NCI-H345 treated with DMSO at 0.1 percent for 48 hours (cell line): ENCODE results near the gene MRPS5.

Experiments used
- DNase-seq: peaks from one replicate; lab custom pipeline; 2025; ENCODE audit not compliant: unreplicated experiment; lab: John Stamatoyannopoulos, UW

Gene MRPS5

DNA sequence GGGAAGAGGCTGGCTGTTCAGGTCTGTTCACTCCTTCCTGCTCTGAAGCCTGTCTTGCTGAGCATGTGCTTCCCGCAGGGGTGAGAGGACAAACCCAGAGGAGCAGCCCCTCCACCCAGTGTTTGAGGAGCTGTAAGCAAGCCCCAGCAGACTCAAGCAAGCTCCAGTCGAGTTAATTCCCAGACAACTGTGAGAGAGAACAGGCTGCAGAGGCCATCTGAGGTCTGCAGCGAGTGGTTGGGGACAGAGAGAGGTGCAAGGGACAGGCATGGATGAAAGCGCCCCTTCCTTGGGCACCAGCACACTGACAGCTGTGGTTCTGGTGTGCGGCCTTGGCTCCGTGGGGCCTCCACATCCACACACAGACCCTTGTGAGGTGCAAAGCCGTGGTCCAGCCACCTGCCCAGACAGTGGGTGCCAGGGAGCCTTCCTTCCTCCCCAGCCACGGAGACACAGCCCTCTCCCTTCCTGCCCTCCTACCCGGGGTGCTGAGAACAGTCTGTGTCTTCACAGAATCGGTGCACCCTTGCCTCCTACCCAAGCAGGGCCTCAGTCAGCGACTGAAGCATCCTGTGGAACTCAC, 59.9 kb downstream of the MRPS5 start:
- no peak for DNase-seq

DNA sequence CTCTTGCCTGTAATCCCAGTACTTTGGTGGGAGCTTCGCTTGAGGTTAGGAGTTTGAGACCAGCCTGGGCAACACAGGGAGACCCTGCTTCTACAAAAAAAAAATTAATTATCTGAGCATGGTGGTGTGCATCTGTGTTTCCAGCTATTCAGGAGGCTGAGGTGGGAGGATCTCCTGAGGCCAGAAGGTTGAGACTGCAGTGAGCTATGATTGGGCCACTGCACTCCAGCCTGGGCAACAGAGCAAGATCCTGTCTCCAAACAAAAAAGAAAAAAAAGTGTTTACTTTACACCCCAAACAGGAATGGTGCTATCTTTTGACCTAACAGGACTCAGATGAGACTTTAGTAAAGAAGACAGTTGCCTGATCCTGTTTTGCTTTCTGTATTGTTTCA, 60.5 kb downstream of the MRPS5 start:
- no peak for DNase-seq

DNA sequence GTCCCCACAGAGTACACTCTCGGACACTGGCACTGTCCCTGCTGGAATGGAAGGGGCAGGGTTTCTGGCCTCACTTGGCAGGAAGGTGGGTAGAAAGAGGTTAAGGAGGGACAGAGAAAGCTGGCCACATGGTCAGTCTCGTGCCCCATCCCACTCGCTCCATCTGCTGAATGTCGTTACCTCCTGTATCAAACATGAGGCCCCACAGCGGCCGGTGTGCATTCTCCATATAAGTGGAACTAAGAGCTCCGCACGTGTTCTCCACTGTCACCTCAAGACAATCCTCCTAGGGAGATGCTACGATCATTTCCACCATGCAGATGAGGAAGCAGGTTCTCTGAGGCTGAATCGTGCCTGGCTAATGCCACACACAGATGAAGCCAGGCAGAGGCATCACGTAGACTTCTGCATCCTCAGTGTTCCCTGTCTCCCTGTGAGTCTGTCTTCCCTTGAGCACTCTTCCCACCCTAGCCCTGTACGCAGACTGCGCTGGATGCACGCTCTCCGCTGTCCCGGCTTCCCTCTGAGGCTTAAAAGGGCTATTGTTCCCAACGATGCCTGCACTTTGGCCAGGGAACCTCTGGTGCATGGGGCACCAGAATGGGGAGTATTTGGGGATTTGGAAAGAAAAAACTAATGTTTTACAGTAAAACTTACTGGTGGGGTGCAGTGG, 61.0 kb downstream of the MRPS5 start:
- no peak for DNase-seq

DNA sequence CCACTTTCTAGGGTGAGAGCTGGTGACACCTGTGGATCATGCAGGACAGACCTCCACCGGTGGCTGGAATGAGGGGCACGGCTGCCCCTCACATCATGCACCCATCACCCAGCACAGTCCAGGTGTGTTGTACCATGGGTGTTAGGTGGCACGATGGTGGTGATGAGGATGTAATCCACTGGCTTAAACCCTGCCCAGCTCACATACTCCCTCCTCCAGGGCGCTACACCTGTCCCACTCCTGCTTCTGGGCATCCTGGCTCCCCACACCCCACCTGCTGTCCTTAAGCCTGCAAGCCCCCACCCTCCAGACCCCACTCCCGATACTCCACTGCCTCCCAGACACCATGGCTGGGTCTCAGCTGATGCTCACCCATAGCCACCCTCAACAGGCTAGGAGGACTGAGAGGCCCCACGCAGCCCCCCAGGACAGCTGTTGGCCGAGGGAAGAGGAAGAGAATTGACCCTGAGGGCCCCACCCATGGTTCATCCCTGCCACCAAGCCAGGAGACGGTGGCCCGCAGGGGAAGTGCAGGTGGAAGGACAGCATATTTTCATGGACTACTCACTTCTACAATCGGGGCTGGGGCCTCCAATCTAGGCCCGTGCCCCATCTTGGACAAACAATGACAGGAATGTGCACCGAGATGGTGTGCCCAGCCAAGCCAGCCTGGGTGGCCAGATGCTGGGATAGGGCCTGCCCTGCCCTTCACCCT, 61.8 kb downstream of the MRPS5 start:
- DNase-seq: no peak

- DNase-seq: no peak
These were observed 62.5 kb downstream of the MRPS5 start for GRCh38 chr2:95058989-95059641.

- no peak for DNase-seq
These were observed 63.1 kb downstream of the MRPS5 start for GRCh38 chr2:95058466-95058988.

DNA sequence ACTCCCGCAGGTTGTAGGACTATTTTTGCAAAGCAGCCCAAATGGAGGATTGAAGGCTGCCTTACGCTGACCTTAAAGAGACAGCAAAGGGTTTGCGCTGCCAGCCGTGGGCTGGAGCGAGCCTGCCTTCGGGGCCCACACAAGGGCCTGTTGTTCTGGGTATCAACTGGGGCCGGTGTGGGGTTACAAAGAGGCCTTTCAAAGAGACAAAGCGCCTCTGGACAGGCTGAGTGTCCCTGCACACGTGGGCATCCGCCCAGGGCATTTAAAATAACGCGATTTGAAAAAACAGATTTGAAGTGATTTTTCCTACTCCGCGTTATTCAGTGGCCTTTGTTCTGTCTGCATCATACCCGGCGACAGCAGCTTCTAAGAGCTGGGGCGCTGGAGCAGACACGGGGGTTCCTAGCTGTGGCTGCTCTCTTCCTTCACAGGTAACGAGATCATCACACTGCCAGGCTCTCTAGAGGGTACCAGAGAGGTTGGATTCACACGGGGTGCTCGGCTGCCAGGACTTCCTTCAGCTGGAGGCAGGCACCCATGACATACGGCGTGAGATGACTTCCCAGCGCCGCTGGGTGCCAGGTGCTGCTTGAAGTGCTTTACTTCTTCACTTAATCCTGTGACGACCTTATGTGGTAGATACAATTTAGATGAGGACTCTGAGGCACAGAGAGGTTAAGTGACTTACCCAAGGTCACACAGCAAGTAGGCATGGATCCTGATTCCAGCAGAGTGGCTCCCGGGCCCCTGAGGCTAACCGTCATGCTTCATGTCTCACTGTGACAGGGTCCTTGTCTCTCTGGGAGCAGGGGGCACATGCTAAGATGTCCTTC, 63.9 kb downstream of the MRPS5 start:
- DNase-seq: no peak

DNA sequence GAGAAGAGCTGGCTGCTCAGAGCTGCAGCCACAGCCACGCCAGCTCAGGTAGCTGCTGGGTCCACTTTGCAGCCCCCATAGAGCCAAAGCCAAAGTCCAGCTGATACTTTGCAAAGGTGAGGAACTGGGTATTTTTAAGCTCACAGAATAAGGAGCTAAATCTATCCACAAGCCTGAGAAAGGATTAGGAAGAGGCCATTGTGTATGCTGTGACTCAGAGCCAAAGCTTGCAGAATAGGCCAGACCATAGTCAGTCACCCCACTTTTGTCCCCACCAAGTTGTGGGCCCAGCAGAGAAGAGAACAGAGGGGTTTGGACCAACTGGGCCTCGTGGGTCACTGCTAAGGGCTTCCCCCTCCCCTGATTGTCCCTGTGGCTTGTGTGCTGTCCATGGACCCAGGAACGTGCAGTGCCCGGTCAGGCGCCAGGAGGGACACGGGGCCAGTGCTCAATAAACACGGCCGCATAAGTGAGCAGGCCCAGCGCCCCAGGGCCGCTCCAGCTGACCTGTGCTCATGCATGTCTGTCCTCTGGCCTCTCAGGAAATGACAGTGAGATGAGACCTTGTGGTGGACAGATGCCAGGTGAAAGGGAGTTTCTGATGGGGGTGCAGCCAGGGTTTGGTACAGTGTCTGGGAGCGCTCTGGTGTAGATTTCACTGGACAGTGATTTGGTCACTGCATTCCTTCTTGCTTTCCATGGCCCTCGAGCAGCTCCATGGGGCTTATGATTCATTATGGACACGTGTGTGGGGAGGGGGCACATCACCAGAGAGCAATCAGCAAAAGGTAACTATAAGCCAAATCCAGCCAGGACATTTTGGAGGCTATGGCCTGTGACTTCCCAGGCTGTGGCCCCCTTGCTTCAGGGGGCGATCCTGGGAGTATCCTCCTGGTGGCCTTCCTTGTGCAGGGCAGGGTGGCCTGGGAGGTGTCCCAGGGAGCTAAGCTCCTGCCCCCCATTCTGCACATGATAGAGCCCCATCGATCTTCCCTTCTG, 64.8 kb downstream of the MRPS5 start:
- DNase-seq: no peak

DNA sequence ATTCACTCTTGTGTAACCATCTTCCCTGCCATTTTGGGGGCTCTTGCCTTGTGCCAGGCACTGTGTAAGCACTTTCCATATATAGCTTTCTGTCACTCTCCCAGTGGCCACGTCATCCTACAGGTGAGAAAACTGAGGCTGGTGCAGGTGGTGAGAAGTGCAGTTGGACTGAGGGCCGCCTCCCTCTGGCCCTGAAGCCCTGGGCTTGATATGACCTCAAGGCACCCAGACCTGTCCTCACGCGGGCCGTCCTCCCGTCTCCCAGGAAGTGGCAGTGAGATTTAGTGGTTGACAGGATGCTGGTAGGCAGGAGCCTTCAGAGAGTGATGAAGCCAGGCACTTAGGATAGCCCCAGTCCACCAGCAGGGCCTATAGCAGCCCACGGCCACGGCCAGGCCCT, 65.6 kb downstream of the MRPS5 start:
- DNase-seq: no peak

DNA sequence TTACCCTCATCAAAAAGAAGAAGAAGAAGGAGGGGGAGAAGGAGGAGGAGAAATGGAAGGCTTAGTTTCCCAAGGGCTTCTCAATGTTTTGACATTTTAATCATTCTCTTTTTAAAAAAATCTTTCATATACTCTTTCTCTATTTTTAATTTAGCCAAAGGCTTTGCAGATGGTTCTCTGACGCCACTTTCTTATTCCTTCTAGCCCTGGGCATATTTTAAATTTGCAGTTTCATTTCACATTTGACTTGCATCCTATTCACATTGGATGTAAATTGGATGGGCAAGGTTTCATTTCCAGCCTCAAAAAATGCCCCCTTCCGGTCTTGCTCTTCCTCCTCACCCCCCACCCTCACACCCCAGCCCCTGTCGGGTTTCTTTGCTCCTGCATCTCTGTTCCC, 66.3 kb downstream of the MRPS5 start:
- no peak for DNase-seq

DNA sequence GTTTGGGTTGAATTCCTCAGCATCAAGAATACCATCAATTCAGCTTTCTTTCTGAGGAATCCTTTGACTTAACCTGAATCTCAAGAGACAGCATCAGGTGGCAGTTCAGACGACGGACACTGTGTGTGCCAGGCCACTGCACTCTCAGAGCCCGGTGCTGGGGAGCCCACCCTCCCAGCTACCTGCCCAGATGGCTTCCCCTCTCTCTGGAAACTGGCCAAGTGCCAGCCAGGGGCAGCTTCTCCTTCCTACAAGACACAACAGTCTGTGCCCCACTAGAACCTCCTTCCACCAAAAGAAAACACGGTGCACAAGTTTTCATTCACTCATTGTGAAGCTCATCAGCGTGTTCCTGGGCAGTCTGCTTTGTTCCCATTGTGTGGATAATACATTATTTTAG, 67.6 kb downstream of the MRPS5 start:
- no peak for DNase-seq

DNA sequence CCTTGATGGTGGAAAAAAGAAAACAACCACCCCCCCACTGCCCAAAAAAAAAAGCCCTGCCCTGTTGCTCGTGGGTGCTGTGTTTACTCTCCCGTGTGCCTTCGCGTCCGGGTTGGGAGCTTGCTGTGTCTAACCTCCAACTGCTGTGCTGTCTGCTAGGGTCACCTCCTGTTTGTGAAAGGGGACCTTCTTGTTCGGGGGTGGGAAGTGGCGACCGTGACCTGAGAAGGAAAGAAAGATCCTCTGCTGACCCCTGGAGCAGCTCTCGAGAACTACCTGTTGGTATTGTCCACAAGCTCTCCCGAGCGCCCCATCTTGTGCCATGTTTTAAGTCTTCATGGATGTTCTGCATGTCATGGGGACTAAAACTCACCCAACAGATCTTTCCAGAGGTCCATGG, 68.1 kb downstream of the MRPS5 start:
- DNase-seq: no peak

DNA sequence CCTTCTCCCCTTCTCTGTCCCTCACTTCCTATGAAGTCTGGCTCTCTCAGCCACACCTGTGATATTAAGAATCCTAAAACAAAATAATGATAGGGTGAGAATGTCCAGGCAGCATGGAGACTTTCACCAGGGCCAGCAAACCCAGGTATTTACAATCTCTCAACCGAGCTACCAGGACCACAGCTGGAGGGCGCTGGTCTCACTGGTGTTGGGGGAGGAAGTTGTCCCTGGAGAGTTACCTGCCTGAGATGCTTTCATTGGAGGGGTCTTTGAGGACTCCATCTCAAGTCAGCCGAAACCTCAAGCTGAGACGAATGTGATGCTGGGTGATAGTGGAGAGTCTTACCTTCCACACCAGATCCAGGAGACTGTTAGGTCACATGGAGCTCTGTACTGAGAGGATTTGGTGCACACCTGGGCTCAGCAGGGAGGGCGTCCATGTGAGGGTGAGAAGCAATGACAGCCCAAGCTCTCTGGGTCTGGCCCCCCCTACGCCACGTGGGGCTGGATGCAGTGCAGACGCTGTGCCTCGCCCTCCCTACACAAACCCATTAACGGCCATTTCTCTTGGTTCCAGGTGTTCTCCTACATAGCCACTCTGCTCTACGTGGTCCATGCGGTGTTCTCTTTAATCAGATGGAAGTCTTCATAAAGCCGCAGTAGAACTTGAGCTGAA, 68.7 kb downstream of the MRPS5 start:
- no peak for DNase-seq

DNA sequence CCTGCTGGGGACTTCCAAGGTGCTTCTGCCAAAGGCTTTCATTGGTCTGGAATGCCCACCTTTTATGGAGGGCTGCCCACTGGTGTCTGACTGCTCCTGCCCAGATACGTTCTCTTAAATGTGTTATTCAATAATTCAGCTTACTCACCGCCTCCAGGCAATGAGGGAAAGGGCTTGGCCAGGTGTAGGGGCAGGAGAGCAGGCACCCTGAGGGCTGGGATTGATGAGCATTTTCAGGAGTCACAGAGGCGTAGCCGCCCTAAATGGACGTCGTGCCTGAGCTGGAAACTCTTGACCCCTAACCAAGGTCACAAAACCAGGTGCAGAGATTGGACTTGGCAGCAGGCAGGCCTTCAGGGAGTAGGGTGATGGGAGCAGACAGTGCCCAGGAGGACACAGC, 69.3 kb downstream of the MRPS5 start:
- no peak for DNase-seq

DNA sequence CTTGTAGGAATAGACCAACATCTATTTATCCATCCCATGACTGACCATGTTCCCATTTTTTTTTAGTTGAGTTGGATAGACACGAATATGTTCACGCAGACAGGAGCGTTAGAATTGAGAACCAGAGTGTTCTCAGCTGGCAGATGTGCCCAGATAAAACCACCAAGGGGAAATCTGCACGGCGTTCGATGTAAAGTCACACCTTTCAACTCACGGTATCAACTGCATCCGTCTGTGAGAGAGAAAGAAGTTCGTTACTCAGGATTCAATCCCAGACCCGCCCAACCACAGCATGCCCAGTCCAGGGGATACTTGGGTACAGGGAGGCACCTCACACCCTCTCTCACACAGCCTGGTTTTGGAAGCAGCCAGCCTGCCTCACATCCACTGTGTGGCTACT, 70.0 kb downstream of the MRPS5 start:
- DNase-seq: no peak

DNA sequence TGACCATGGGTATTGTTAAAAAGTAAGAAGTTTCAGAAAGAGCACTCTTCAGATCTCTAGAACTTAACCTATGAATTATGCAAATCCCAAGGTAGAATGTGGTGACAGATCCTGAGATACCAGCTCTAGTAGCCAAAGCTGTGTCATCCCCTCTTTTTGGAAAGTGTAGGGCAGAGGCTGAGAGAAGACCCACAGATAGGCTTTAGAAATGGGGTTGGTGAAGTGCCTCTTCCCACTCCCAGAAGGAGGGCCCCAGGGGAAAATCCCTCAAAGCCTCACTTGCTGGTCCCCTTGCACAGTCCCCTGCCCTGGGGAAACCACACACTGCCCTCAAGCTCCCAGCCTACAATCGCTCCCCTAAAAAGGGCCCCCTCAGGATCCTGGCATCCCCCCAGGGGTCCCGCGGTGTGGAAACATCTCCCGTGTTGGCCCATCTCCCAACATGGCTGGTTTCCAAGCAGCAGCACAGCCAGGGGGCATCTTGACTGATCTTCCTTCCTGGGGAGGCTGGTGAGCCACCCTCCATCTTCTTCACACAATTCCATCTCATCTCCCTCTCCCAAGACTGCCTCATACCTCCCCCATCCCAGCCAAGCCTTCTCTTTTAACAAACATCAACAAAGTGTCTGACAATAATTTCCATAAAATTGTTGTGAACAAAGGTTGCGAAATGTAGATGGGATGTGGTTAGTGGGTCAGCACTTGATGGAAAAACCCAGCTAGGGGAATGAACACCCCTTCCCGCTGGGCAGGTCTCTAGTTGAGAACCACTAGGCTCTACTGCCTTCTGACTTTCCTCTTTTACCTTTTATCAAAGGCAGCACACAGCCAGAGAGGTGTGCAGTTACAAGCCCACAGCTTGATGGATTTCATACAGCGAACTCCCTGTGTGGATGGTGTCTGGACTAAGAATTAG, 71.0 kb downstream of the MRPS5 start:
- no peak for DNase-seq

DNA sequence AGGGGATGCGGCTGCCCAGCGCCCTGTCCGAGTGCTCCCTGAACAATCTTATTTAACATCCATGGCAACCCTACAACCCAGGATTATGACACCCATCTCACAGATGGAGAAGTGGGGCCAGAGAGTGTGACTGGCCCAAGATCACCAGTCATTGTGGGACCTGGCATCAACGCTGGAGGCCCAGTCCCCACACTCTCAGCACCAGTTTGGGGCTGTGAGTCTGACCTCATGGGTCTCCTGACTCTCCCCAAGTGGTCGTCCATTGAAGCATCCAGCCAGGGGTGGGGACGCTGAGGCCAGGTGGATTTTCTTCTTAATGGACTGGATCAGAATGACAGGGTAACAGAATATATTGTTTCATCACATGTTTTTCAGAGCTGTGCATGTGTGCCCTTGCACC, 71.6 kb downstream of the MRPS5 start:
- DNase-seq: no peak

DNA sequence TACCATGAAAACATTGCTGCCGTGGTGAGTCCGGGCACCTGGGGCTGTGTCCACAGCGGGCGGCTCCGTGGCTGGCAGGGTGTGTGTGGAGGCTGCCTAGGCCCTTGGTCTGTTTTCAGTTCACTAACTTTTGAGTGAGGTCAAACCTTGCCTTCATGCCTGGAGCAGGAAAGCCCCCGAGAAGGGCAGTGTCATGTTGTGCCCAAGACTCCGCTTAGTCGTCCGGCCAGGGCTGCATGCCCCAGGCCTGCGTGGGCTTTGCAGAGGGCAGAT, 72.0 kb downstream of the MRPS5 start:
- no peak for DNase-seq
